K562 (cell line): Measurements from ENCODE around the gene PDE1C. TPM values are rescaled to one million over a fixed set of nuclear protein-coding genes. Genes with fewer than 3 reads are reported as not detected.

ENCODE experiments used
- ATAC-seq: fragments of 200-7000 bp; cut with Tn5 transposase; 3 replicates; pipeline ENCODE4 v1.9.1; 2020; ENCODE audit warnings: moderate library complexity
- BruUV-seq: library from RNA; stranded (reverse); fragments of 400-500 nt; replicated peaks from 2 replicates; lab custom pipeline; 2021; lab: Mats Ljungman, UMichigan
- CTCF ChIA-PET: fragments of 300-600 bp; formaldehyde crosslinking; extraction: SDS; loops from one replicate; lab custom pipeline; 2021; ENCODE audit warnings: low intra/inter-chr PET ratio; lab: Yijun Ruan, JAX
- POLR2A ChIA-PET: fragments of 300-600, 350-650 bp; sonication (Branson Sonifier 250); formaldehyde crosslinking; extraction: SDS; loops from one replicate; lab custom pipeline; 2021; ENCODE audit warnings: antibody characterized with exemption, inconsistent platforms; lab: Yijun Ruan, JAX
- DNase-seq, 4 experiments: peaks; one replicate each; pipeline versions ENCODE4 v3.0.0 to v3.0.0-alpha.2; 2011 to 2018; ENCODE audit warnings: low spot score in 3 of 4, mixed read lengths in 3 of 4; ENCODE audit errors: extremely low read depth in 1 of 4
- FAIRE-seq: peaks from 2 replicates; lab custom pipeline; 2011; peaks lifted over from hg19 to GRCh38; lab: Jason Lieb, UNC
- H2AFZ ChIP-seq: 2 replicates; pipeline ENCODE4 v1.6.0; 2011; ENCODE audit warnings: low read depth, low read length, control low read depth, inconsistent platforms
- H3K27ac ChIP-seq: fragments of 200-600 bp; 3 replicates; pipeline ENCODE4 v1.8.0; 2011; ENCODE audit warnings: low read depth, mild to moderate bottlenecking, control low read depth, inconsistent platforms, low read length, moderate library complexity, mixed read lengths; ENCODE audit errors: extremely low read depth
- H3K27me3 ChIP-seq, 2 experiments: fragments of 300-600 bp in 1 of 2; 2 replicates in 1 of 2; 3 replicates in 1 of 2; pipeline versions ENCODE4 v1.6.0 to v1.8.0; 2011; ENCODE audit warnings: inconsistent platforms in 2 of 2, low read length in 2 of 2, mild to moderate bottlenecking in 1 of 2, mixed read lengths in 1 of 2, moderate library complexity in 1 of 2; ENCODE audit not compliant: control insufficient read depth in 2 of 2, insufficient read depth in 2 of 2
- H3K36me3 ChIP-seq: fragments of 300-600 bp; 3 replicates; pipeline ENCODE4 v1.8.0; 2011; ENCODE audit warnings: mild to moderate bottlenecking, low read length, inconsistent platforms; ENCODE audit not compliant: control insufficient read depth, insufficient read depth
- H3K4me1 ChIP-seq, 2 experiments: fragments of 200-600 bp in 1 of 2; replicated peaks in 1 of 2; 2 replicates in 1 of 2; 3 replicates in 1 of 2; pipeline versions ENCODE4 v1.5.1 to v1.8.0; 2011; ENCODE audit warnings: inconsistent platforms in 2 of 2, low read length in 2 of 2, mild to moderate bottlenecking in 1 of 2, mixed read lengths in 1 of 2, moderate library complexity in 1 of 2; ENCODE audit not compliant: control insufficient read depth in 2 of 2, insufficient read depth in 2 of 2
- H3K4me2 ChIP-seq: 2 replicates; pipeline ENCODE4 v1.6.1; 2011; ENCODE audit warnings: low read length, control low read depth, inconsistent platforms, mixed read lengths; ENCODE audit not compliant: insufficient read depth
- H3K4me3 ChIP-seq: fragments of 200-600 bp; sonication (generic), shearing (Covaris generic); 2 replicates; pipeline ENCODE4 v1.5.1; 2016; ENCODE audit warnings: control low read depth, inconsistent platforms
- H3K79me2 ChIP-seq: fragments of 200-600 bp; 3 replicates; pipeline ENCODE4 v1.8.0; 2011; ENCODE audit warnings: low read length, inconsistent platforms; ENCODE audit not compliant: control insufficient read depth, insufficient read depth
- H3K9ac ChIP-seq, 2 experiments: 2 replicates each; pipeline versions ENCODE4 v1.6.0 to v1.6.1; 2011; ENCODE audit warnings: low read depth in 2 of 2, low read length in 2 of 2, control low read depth in 1 of 2, inconsistent platforms in 1 of 2, mild to moderate bottlenecking in 1 of 2, mixed read lengths in 1 of 2; ENCODE audit not compliant: insufficient read depth in 1 of 2
- H3K9me1 ChIP-seq: one replicate; pipeline ENCODE4 v1.6.0; 2011; ENCODE audit warnings: inconsistent platforms, mild to moderate bottlenecking, low read length, moderate library complexity; ENCODE audit not compliant: control insufficient read depth, insufficient read depth
- H3K9me3 ChIP-seq: replicated peaks from 2 replicates; pipeline ENCODE4 v1.5.1; 2011; ENCODE audit warnings: low read depth, low read length, inconsistent platforms; ENCODE audit not compliant: control insufficient read depth, insufficient read depth
- H4K20me1 ChIP-seq: replicated peaks from 2 replicates; pipeline ENCODE4 v1.6.1; 2011; ENCODE audit warnings: low read length, inconsistent platforms, mixed read lengths; ENCODE audit not compliant: control insufficient read depth, insufficient read depth
- BRF2 ChIP-seq: IDR thresholded peaks from 3 replicates; pipeline ENCODE4 v1.6.1; 2011; ENCODE audit warnings: borderline replicate concordance, mild to moderate bottlenecking; ENCODE audit not compliant: insufficient read length, insufficient read depth
- FOSL1 ChIP-seq: fragments of 200-800 bp; sonication (Bioruptor generic); conservative IDR thresholded peaks from 2 replicates; pipeline ENCODE4 v1.6.1; 2016; ENCODE audit warnings: missing genetic modification characterization, missing compliant biosample characterization
- HSF4 ChIP-seq: fragments of 250-450 bp; sonication (Bioruptor Pico); IDR thresholded peaks from 2 replicates; pipeline ENCODE4 v2.1.2; 2022; ENCODE audit warnings: mild to moderate bottlenecking, moderate library complexity, borderline replicate concordance
- NCOA2 ChIP-seq, 2 experiments: fragments of 450-650 bp; IDR thresholded peaks; 2 replicates each; pipeline ENCODE4 v1.6.1; 2018; ENCODE audit warnings: mild to moderate bottlenecking in 2 of 2, moderate library complexity in 1 of 2; ENCODE audit not compliant: partially characterized antibody in 2 of 2
- PPARD ChIP-seq: fragments of 250-450 bp; sonication (Bioruptor Pico); IDR thresholded peaks from 2 replicates; pipeline ENCODE4 v1.8.0; 2022; ENCODE audit warnings: inconsistent platforms, mild to moderate bottlenecking, moderate library complexity
- ZBTB8A ChIP-seq: fragments of 450-650 bp; IDR thresholded peaks from 2 replicates; pipeline ENCODE4 v1.6.1; 2018; ENCODE audit warnings: mild to moderate bottlenecking, moderate library complexity; ENCODE audit not compliant: partially characterized antibody
- ZEB2 ChIP-seq: fragments of 450-650 bp; IDR thresholded peaks from 2 replicates; pipeline ENCODE4 v1.6.1; 2016
- ZNF316 ChIP-seq: fragments of 450-650 bp; IDR thresholded peaks from 2 replicates; pipeline ENCODE4 v1.6.1; 2016
- ZNF324 ChIP-seq: fragments of 250-450 bp; sonication (Bioruptor Pico); IDR thresholded peaks from 2 replicates; pipeline ENCODE4 v1.4.0; 2020; ENCODE audit warnings: mild to moderate bottlenecking
- ZNF511 ChIP-seq: sonication (generic); formaldehyde crosslinking; IDR thresholded peaks from 2 replicates; pipeline ENCODE4 v1.8.0; 2022; ENCODE audit warnings: mild to moderate bottlenecking, missing genetic modification reagents
- ZNF75A ChIP-seq: fragments of 450-650 bp; formaldehyde crosslinking; IDR thresholded peaks from 2 replicates; pipeline ENCODE4 v1.4.0; 2020; ENCODE audit warnings: mild to moderate bottlenecking
- ZZZ3 ChIP-seq: fragments of 450-650 bp; IDR thresholded peaks from 2 replicates; pipeline ENCODE4 v1.6.1; 2016; ENCODE audit warnings: antibody characterized with exemption, mild to moderate bottlenecking, moderate library complexity
- WGBS: fragments of 100-300 bp; shearing (Covaris generic); methylation state at CpG from one replicate; pipeline ENCODE4 v1.1.6; 2016; ENCODE audit warnings: low coverage, mixed read lengths; ENCODE audit not compliant: insufficient coverage; ENCODE audit errors: missing lambda C conversion rate; 5-methylcytosine and 5-hydroxymethylcytosine counted together
- in situ Hi-C: fragments of 300-500 bp; cut with MboI; formaldehyde crosslinking; loops from 4 replicates; pipeline ENCODE4 v1.15.0; 2018; ENCODE audit warnings: inconsistent platforms, mixed read lengths
- intact Hi-C: fragments of 100-400 bp; cut with micrococcal nuclease; formaldehyde crosslinking; loops from 2 replicates; pipeline ENCODE4 v1.14.2; 2022
- polyA plus RNA-seq, 8 experiments: library from polyadenylated mRNA; depleted of rRNA in 4 of 8; stranded (reverse) in 5 of 8; unstranded in 3 of 8; fragments of >200 nt; fragmentation: Nextera tagmentation in 2 of 8; fragmentation: Illumina TruSeq in 1 of 8; extraction: Ambion mirVana in 2 of 8; extraction: Trizol in 1 of 8; gene quantifications; 2 replicates each; pipeline versions ENCODE4 v1.2.1 to v1.2.3, GENCODE V29; 2011 to 2014; ENCODE audit warnings: inconsistent platforms in 1 of 8, missing spikeins in 1 of 8
- total RNA-seq, 7 experiments: library from RNA; depleted of rRNA in 6 of 7; stranded (reverse); fragments of >200 nt in 6 of 7; fragmentation: Illumina TruSeq in 2 of 7; extraction: Trizol in 2 of 7; gene quantifications; 2 replicates each; pipeline versions ENCODE4 v1.2.1 to v1.2.3, GENCODE V29; 2011 to 2021; ENCODE audit warnings: low replicate concordance in 1 of 7
- TF ChIP-seq, protein P1 (sequence below), 2 experiments: fragments of 450-650 bp in 1 of 2; sonication (generic) in 1 of 2; formaldehyde crosslinking in 1 of 2; IDR thresholded peaks in 1 of 2; conservative IDR thresholded peaks in 1 of 2; 2 replicates each; pipeline versions ENCODE4 v1.6.1 to v1.8.1; 2016 to 2023; ENCODE audit warnings: mild to moderate bottlenecking in 2 of 2, moderate library complexity in 2 of 2, inconsistent platforms in 1 of 2, missing genetic modification reagents in 1 of 2
- TF ChIP-seq, protein P2 (sequence below), 2 experiments: fragments of 450-650 bp in 1 of 2; IDR thresholded peaks; 2 replicates each; pipeline ENCODE4 v1.6.1; 2011 to 2017; ENCODE audit warnings: low read depth in 2 of 2, antibody characterized with exemption in 1 of 2, borderline replicate concordance in 1 of 2, low read length in 1 of 2, mild to moderate bottlenecking in 1 of 2, mixed read lengths in 1 of 2; ENCODE audit not compliant: control insufficient read depth in 1 of 2

Gene PDE1C
- total and polyA plus RNA-seq, 9 of the 15 experiments (the other 6 are each of a cell fraction or from before 2014, with no cell fraction given) = under 0.01 to 0.01 TPM; not detected in 7

DNA sequence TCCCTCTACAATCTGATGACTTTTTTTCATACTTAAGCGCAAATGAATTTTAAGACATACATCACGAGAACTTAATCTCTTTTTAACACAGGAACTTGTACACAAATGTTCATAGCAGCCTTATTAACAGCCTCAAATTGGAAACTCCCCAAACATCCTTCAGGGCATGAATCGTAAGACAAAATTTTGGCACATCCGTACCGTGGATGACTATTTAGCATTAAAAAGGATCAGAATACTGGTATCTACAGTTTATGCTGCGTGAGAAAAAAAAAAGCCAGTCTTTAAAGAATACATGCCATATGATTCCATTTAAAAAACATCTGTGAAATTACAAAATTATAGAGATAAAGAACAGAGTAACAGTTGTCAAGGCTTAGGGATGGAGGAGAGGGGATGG is 46.8 kb downstream of the PDE1C start (continued):
- TF ChIP-seq, protein P1, sequence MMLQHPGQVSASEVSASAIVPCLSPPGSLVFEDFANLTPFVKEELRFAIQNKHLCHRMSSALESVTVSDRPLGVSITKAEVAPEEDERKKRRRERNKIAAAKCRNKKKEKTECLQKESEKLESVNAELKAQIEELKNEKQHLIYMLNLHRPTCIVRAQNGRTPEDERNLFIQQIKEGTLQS (IDR thresholded peaks at IDR 0.05) = no peak
- TF ChIP-seq, protein P1 (CRISPR knock-in tag; conservative IDR thresholded peaks at IDR 0.05) = no peak
- no peak for TF ChIP-seq ZZZ3

GRCh38 chr7:32022966-32023365 is 47.2 kb downstream of the PDE1C start:
- Histone ChIP-seq H3K4me1 (no peaks in the 10 kb centered on the region), H3K4me2 (no peak overlapping the region), H3K27ac (no peak overlapping the region), H3K4me3 (no peak overlapping the region), H3K27me3 (no peaks in the 10 kb centered on the region), H3K36me3 (no peaks in the 10 kb centered on the region), H3K9me1 (no peaks in the 10 kb centered on the region), H3K9me3 (no peaks in the 10 kb centered on the region; the same call in 1 of the 2 replicates), H4K20me1 (no peaks in the 10 kb centered on the region), H2AFZ (no peak overlapping the region), H3K79me2 (no peaks in the 10 kb centered on the region), H3K9ac (no peak overlapping the region)
- no peak for ATAC-seq
- BruUV-seq = no TSS peak
- 0% methylated on average over 4 of the region's 4 CpGs for WGBS
- CTCF ChIA-PET = no interaction called here
- in situ Hi-C loops = no loop called here
- no peak for DNase-seq
- POLR2A ChIA-PET = no interaction called here
- no peak for FAIRE-seq
- intact Hi-C loops = no loop called here
- TF ChIP-seq ZBTB8A (no peak), ZNF511 (CRISPR knock-in tag) (no peak), ZNF316 (no peak), PPARD (CRISPR knock-in tag) (no peak), ZNF75A (CRISPR knock-in tag) (no peak), FOSL1 (no peak), ZNF324 (CRISPR knock-in tag) (no peak), ZEB2 (no peak), NCOA2 (IDR thresholded peaks at IDR 0.05; ENCODE audit: partially characterized antibody in 2 of 2) (no peak), BRF2 (no peak), HSF4 (CRISPR knock-in tag) (no peak)
- TF ChIP-seq, protein P2, sequence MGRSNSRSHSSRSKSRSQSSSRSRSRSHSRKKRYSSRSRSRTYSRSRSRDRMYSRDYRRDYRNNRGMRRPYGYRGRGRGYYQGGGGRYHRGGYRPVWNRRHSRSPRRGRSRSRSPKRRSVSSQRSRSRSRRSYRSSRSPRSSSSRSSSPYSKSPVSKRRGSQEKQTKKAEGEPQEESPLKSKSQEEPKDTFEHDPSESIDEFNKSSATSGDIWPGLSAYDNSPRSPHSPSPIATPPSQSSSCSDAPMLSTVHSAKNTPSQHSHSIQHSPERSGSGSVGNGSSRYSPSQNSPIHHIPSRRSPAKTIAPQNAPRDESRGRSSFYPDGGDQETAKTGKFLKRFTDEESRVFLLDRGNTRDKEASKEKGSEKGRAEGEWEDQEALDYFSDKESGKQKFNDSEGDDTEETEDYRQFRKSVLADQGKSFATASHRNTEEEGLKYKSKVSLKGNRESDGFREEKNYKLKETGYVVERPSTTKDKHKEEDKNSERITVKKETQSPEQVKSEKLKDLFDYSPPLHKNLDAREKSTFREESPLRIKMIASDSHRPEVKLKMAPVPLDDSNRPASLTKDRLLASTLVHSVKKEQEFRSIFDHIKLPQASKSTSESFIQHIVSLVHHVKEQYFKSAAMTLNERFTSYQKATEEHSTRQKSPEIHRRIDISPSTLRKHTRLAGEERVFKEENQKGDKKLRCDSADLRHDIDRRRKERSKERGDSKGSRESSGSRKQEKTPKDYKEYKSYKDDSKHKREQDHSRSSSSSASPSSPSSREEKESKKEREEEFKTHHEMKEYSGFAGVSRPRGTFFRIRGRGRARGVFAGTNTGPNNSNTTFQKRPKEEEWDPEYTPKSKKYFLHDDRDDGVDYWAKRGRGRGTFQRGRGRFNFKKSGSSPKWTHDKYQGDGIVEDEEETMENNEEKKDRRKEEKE (IDR thresholded peaks at IDR 0.05; ENCODE audit: borderline replicate concordance in 1 of 2, control insufficient read depth in 1 of 2, low read depth in 2 of 2, low read length in 1 of 2) = no peak
